Right lobe of liver (tissue), 6 donors: ENCODE measurements around the gene BORCS5. TPM values are rescaled to one million over a fixed set of nuclear protein-coding genes. Genes with fewer than 3 reads are reported as not detected.

ENCODE experiments used
- ATAC-seq, 4 donors: fragments of 200-7000 bp; cut with Tn5 transposase; one replicate each; pipeline ENCODE4 v1.9.1; 2020; ENCODE audit warnings: mild to moderate bottlenecking in 4 of 4, moderate library complexity in 4 of 4
- DNase-seq, 3 donors: peaks; one replicate each; pipeline ENCODE4 v3.0.0-alpha.2; 2020
- H3K27ac ChIP-seq, 3 donors: fragments of 200-600 bp; one replicate each; pipeline ENCODE4 v1.8.0; 2022
- H3K27me3 ChIP-seq, 2 donors: fragments of 200-600 bp; one replicate each; pipeline ENCODE4 v1.8.0; 2022
- H3K36me3 ChIP-seq, 4 donors: fragments of 200-600 bp; sonication (generic) in 1 of 4; one replicate each; pipeline versions ENCODE4 v1.5.1 to v1.8.0; 2017 to 2022; ENCODE audit warnings: control low read depth in 1 of 4
- H3K4me1 ChIP-seq, 4 donors: fragments of 200-600 bp; sonication (generic) in 1 of 4; one replicate each; pipeline versions ENCODE4 v1.5.1 to v1.8.0; 2017 to 2022; ENCODE audit warnings: control low read depth in 1 of 4
- H3K4me3 ChIP-seq, 3 donors: fragments of 200-600 bp; one replicate each; pipeline ENCODE4 v1.8.0; 2022
- H3K9me3 ChIP-seq, 4 donors: fragments of 200-600 bp; sonication (generic) in 1 of 4; one replicate each; pipeline versions ENCODE4 v1.5.1 to v1.8.0; 2017 to 2022; ENCODE audit warnings: control low read depth in 1 of 4
- POLR2A ChIP-seq: fragments of 450-650 bp; IDR thresholded peaks from one replicate; pipeline ENCODE4 v1.6.1; 2017; ENCODE audit warnings: antibody characterized with exemption, mild to moderate bottlenecking
- WGBS: methylation state at CpG from one replicate; pipeline ENCODE4 v1.1.6; 2018; ENCODE audit warnings: low coverage, low lambda C conversion rate; ENCODE audit not compliant: insufficient coverage; ENCODE audit errors: missing lambda C conversion rate; 5-methylcytosine and 5-hydroxymethylcytosine counted together
- intact Hi-C, 2 donors: fragments of 100-400 bp; cut with DNase I; formaldehyde crosslinking; loops; one replicate each; pipeline versions ENCODE4 v1.11.2 to v1.14.1; 2022
- total RNA-seq, 6 experiments: library from RNA; depleted of rRNA in 2 of 6; stranded (reverse); fragments of >200 nt in 2 of 6; fragmentation: NEBNext Ultra II Directional in 3 of 6; extraction: Animal tissue kit (Norgen Biotek cat#: 25700) in 3 of 6; gene quantifications; one replicate each; pipeline versions ENCODE4 v1.1.0 to v1.2.4, GENCODE V29; 2016 to 2023
- TF ChIP-seq, protein P1 (sequence below), 4 donors: fragments of 200-600 bp in 3 of 4; fragments of 450-650 bp in 1 of 4; IDR thresholded peaks; one replicate each; pipeline versions ENCODE4 v1.5.1 to v1.8.0; 2016 to 2022; ENCODE audit warnings: antibody characterized with exemption in 4 of 4, mild to moderate bottlenecking in 2 of 4
- donor health status: DM: no; HTN: yes; CAD: no.
- donor health status: DM: no; HTN: no; CAD: no.
- donor health status: DM: no; HTN: no; CAD: no.
- donor health status: DM: no; HTN: yes; CAD: no.
- donor health status: DM: no; HTN: yes; CAD: no.

The BORCS5 gene
- total RNA-seq, 6 experiments from 2014 or later: 6.0 to 11.1 (median 8.0) TPM

DNA sequence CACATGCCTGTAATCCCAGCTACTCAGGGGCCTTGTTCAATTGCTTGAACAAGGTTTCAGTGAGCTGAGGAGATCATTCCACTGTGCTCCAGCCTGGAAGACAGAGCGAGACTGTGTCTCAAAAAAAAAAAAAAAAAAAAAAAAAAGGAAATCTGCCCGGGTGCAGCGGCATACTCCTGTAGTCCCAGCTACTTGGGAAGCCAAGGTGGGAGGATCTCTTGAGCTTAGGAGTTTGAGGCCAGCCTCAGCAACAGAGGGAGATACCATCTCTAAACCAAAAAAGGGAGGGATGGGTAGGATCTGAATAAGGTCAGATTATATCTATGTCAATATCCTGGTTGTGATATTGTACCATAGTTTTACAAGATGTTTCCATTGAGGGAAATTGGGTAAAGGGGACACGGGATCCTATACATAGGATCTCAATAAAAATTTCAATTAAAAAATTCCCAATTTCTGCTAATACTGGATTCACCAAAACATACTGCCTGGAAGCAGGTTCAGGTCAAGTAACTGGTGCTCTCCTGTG lies 76.4 kb downstream of the BORCS5 start:
- Histone ChIP-seq H3K4me3 (no peak overlapping the region), H3K4me1 (peaks cover 0 to 15% (median 0%) of the 10 kb centered on the region in 4 donors), H3K9me3 (no peaks in the 10 kb centered on the region), H3K27me3 (no peaks in the 10 kb centered on the region), H3K27ac (no peak overlapping the region), H3K36me3 (no peaks in the 10 kb centered on the region)
- intact Hi-C loops: no loop called here
- 72% methylated on average over 4 of the region's 4 CpGs for WGBS
- no peak for DNase-seq
- no peak for TF ChIP-seq POLR2A
- TF ChIP-seq, protein P1, sequence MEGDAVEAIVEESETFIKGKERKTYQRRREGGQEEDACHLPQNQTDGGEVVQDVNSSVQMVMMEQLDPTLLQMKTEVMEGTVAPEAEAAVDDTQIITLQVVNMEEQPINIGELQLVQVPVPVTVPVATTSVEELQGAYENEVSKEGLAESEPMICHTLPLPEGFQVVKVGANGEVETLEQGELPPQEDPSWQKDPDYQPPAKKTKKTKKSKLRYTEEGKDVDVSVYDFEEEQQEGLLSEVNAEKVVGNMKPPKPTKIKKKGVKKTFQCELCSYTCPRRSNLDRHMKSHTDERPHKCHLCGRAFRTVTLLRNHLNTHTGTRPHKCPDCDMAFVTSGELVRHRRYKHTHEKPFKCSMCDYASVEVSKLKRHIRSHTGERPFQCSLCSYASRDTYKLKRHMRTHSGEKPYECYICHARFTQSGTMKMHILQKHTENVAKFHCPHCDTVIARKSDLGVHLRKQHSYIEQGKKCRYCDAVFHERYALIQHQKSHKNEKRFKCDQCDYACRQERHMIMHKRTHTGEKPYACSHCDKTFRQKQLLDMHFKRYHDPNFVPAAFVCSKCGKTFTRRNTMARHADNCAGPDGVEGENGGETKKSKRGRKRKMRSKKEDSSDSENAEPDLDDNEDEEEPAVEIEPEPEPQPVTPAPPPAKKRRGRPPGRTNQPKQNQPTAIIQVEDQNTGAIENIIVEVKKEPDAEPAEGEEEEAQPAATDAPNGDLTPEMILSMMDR (IDR thresholded peaks at IDR 0.05): no peak
- ATAC-seq: no peak

DNA sequence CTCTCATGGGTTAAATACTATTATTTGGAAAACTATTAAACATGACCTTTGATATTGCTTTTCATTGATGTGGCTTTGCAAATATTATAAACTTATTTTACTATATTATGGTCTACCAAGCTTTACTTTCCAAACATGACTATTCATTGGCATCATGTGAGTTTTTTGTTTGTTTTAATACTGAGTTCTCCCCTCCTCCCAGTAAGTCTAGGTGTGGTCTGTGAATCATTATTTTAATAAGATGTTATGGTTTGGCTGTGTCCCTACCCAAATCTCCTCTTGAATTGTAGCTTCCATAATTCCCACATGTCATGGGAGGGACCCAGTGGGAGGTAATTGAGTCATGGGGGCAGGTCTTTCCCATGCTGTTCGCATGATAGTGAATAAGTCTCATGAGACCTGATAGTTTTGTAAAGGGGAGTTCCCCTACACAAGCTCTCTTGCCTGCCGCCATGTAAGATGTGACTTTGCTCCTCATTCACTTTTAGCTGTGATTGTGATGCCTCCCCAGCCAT lies 80.0 kb downstream of the BORCS5 start:
- Histone ChIP-seq H3K4me1 (peaks cover 0 to 45% (median 11%) of the 10 kb centered on the region in 4 donors), H3K27ac (no peak overlapping the region)
- ATAC-seq: no peak

DNA sequence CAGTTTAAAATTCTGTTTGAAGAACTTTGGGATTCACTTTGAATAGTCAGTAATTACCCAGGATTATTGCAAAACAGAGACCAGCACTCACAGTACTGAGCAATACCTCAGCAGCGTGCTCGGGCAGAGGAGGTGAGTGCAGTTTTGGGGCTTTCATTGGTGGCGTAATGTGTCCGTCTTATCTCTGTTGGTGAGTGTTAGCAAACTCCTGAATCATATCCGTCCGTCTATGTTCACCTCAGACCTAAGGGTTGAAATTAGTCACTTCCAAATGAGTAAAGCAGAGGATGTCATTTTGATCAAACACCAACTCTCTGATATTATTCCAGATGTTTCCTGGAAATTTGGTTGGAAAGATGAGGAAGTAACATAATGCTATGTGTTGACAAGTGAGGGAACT lies 82.8 kb downstream of the BORCS5 start:
- TF ChIP-seq, protein P1 (IDR thresholded peaks at IDR 0.05): no peak
- peak; percentile 51 for TF ChIP-seq POLR2A
- ATAC-seq (peak; percentile 76 to 90 (median 84)), DNase-seq (peak; percentile 72 to 83 (median 79))
- H3K36me3 ChIP-seq: no peaks in the 10 kb centered on the region
- intact Hi-C loops: no loop called here
- WGBS: 18% methylated on average over 6 of the region's 6 CpGs
- peaks cover 0 to 58% (median 20%) of the 10 kb centered on the region in 4 donors for H3K4me1 ChIP-seq
- H3K27ac ChIP-seq: peak overlapping the region; percentile 75 to 89 (median 83)
- H3K27me3 ChIP-seq: no peaks in the 10 kb centered on the region
- no peak overlapping the region for H3K4me3 ChIP-seq
- no peaks in the 10 kb centered on the region for H3K9me3 ChIP-seq

More for the DNA sequence above, 80.0 kb downstream of the BORCS5 start:
- 100% methylated on average over 1 of the region's 2 CpGs for WGBS
- Histone ChIP-seq H3K4me3 (no peak overlapping the region), H3K27me3 (no peaks in the 10 kb centered on the region), H3K9me3 (no peaks in the 10 kb centered on the region), H3K36me3 (no peaks in the 10 kb centered on the region)
- no peak for DNase-seq
- no peak for TF ChIP-seq POLR2A
- TF ChIP-seq, protein P1 (IDR thresholded peaks at IDR 0.05): no peak
- intact Hi-C loops: no loop called here

DNA sequence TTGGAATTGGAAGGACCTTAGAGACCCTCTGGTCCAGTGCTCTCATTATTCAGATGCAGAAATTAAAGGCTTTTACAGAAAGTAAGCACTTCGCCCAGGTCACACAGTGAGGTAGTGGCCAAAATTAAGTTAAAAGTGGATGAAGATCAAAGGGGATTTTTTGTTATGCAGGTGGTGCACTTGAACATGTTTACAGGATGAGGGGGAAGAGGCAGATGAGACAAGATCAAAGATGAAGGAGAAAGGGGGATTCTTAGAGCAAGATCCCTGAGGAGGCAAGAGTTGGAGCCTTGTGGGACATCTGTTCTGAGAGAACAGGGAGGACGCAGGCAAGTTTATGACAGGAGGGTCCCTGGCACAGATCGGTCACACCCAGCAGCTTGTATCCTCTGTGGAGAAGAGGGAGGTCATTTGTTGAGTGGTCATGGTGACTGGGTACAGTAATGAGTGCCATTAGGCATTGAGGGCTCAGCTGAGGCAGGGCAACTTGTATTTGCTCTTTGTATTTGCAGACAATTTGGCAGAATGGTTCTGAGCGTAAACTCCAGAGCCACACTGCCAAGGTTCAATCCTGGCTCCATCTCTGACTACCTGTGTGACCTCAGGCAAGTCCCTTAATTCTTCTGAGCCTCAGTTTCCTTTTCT lies 84.0 kb downstream of the BORCS5 start:
- intact Hi-C loops: no loop called here
- no peak for TF ChIP-seq POLR2A
- TF ChIP-seq, protein P1 (IDR thresholded peaks at IDR 0.05): no peak
- WGBS: 74% methylated on average over 4 of the region's 4 CpGs
- Histone ChIP-seq H3K4me1 (peaks cover 0 to 65% (median 23%) of the 10 kb centered on the region in 4 donors), H3K27me3 (no peaks in the 10 kb centered on the region), H3K36me3 (no peaks in the 10 kb centered on the region), H3K9me3 (no peaks in the 10 kb centered on the region), H3K27ac (peak overlapping the region; percentile 70 to 89 (median 83)), H3K4me3 (no peak overlapping the region)
- DNase-seq: peak in 1 of 3 donors; percentile 65
- peak; percentile 17 to 67 (median 42) for ATAC-seq
